HEK293 (cell line): ENCODE data around the gene SLC38A10.

Experiments
- CTCF ChIA-PET: fragments of 350-600 bp; formaldehyde crosslinking; extraction: SDS; loops from one replicate; lab custom pipeline; 2021; ENCODE audit warnings: antibody characterized with exemption; lab: Yijun Ruan, JAX
- POLR2A ChIA-PET: fragments of 300-600 bp; formaldehyde crosslinking; extraction: SDS; loops from one replicate; lab custom pipeline; 2020; ENCODE audit warnings: antibody characterized with exemption, inconsistent platforms; lab: Yijun Ruan, JAX
- H3K27ac ChIP-seq: fragments of 200-500 bp; sonication (Bioruptor generic); 2 replicates; pipeline ENCODE4 v1.5.1; 2014; ENCODE audit warnings: low read depth, low read length, control low read depth, inconsistent platforms; ENCODE audit errors: extremely low read depth
- H3K36me3 ChIP-seq, 2 experiments: fragments of 200-500 bp in 1 of 2; sonication (Bioruptor generic) in 1 of 2; 1 replicate in 1 of 2; 2 replicates in 1 of 2; pipeline ENCODE4 v1.5.1; 2014 to 2017; ENCODE audit warnings: inconsistent platforms in 2 of 2, low read length in 2 of 2; ENCODE audit not compliant: control insufficient read depth in 2 of 2, insufficient read depth in 1 of 2
- H3K4me1 ChIP-seq: fragments of 200-500 bp; sonication (Bioruptor generic); 2 replicates; pipeline ENCODE4 v1.5.1; 2014; ENCODE audit warnings: mild to moderate bottlenecking, low read length, inconsistent platforms; ENCODE audit not compliant: control insufficient read depth, insufficient read depth
- H3K4me3 ChIP-seq: 2 replicates; pipeline ENCODE4 v1.5.1; 2011; ENCODE audit warnings: low read depth, mild to moderate bottlenecking, control low read depth, low read length, moderate library complexity
- H3K9me3 ChIP-seq: fragments of 200-500 bp; sonication (Bioruptor generic); 2 replicates; pipeline ENCODE4 v1.5.1; 2014; ENCODE audit warnings: low read depth, low read length, inconsistent platforms; ENCODE audit not compliant: control insufficient read depth, insufficient read depth
- AEBP2 ChIP-seq: fragments of 450-650 bp; formaldehyde crosslinking; IDR thresholded peaks from 2 replicates; pipeline ENCODE4 v1.5.1; 2016; ENCODE audit warnings: missing biosample characterization, missing genetic modification characterization, borderline replicate concordance
- CTCF ChIP-seq: fragments of 450-650 bp; formaldehyde crosslinking; IDR thresholded peaks from 2 replicates; pipeline ENCODE4 v1.5.1; 2016; ENCODE audit warnings: missing biosample characterization, missing genetic modification characterization
- GFI1B ChIP-seq: fragments of 450-650 bp; formaldehyde crosslinking; IDR thresholded peaks from 2 replicates; pipeline ENCODE4 v1.5.1; 2016; ENCODE audit warnings: missing biosample characterization, missing genetic modification characterization
- GLIS2 ChIP-seq: fragments of 450-650 bp; formaldehyde crosslinking; IDR thresholded peaks from 2 replicates; pipeline ENCODE4 v1.5.1; 2016; ENCODE audit warnings: missing biosample characterization, missing genetic modification characterization
- KLF1 ChIP-seq: fragments of 450-650 bp; formaldehyde crosslinking; IDR thresholded peaks from 2 replicates; pipeline ENCODE4 v1.5.1; 2016; ENCODE audit warnings: missing biosample characterization, missing genetic modification characterization
- KLF8 ChIP-seq: fragments of 450-650 bp; formaldehyde crosslinking; IDR thresholded peaks from 2 replicates; pipeline ENCODE4 v1.5.1; 2016; ENCODE audit warnings: missing biosample characterization, missing genetic modification characterization
- PRDM4 ChIP-seq: fragments of 450-650 bp; formaldehyde crosslinking; IDR thresholded peaks from 2 replicates; pipeline ENCODE4 v1.5.1; 2017; ENCODE audit warnings: missing biosample characterization, missing genetic modification characterization
- TRIM28 ChIP-seq: IDR thresholded peaks from 2 replicates; pipeline ENCODE4 v1.6.1; 2011; ENCODE audit warnings: low read length, control low read depth, borderline replicate concordance
- ZNF155 ChIP-seq: fragments of 450-650 bp; formaldehyde crosslinking; IDR thresholded peaks from 2 replicates; pipeline ENCODE4 v1.5.1; 2016; ENCODE audit warnings: missing biosample characterization, missing genetic modification characterization
- ZNF354C ChIP-seq: fragments of 450-650 bp; formaldehyde crosslinking; IDR thresholded peaks from 2 replicates; pipeline ENCODE4 v1.5.1; 2016; ENCODE audit warnings: missing biosample characterization, missing genetic modification characterization, low read depth, borderline replicate concordance
- ZNF37A ChIP-seq: fragments of 450-650 bp; IDR thresholded peaks from 2 replicates; pipeline ENCODE4 v1.5.1; 2018; ENCODE audit warnings: missing biosample characterization, missing genetic modification characterization
- ZNF510 ChIP-seq: fragments of 450-650 bp; formaldehyde crosslinking; IDR thresholded peaks from 2 replicates; pipeline ENCODE4 v1.5.1; 2018; ENCODE audit warnings: mild to moderate bottlenecking, missing genetic modification characterization, missing biosample characterization; ENCODE audit not compliant: insufficient replicate concordance
- ZNF513 ChIP-seq: fragments of 450-650 bp; IDR thresholded peaks from 2 replicates; pipeline ENCODE4 v1.5.1; 2018; ENCODE audit warnings: missing biosample characterization, missing genetic modification characterization
- ZNF664 ChIP-seq: fragments of 450-650 bp; formaldehyde crosslinking; IDR thresholded peaks from 2 replicates; pipeline ENCODE4 v1.5.1; 2016; ENCODE audit warnings: missing biosample characterization, missing genetic modification characterization
- ZNF785 ChIP-seq: fragments of 450-650 bp; formaldehyde crosslinking; IDR thresholded peaks from 2 replicates; pipeline ENCODE4 v1.5.1; 2016; ENCODE audit warnings: missing biosample characterization, missing genetic modification characterization
- ZNF792 ChIP-seq: fragments of 450-650 bp; formaldehyde crosslinking; IDR thresholded peaks from 2 replicates; pipeline ENCODE4 v1.5.1; 2016; ENCODE audit warnings: missing biosample characterization, missing genetic modification characterization
- TF ChIP-seq, protein P1 (sequence below): fragments of 450-650 bp; formaldehyde crosslinking; IDR thresholded peaks from 2 replicates; pipeline ENCODE4 v1.5.1; 2016; ENCODE audit warnings: missing biosample characterization, missing genetic modification characterization, borderline replicate concordance

SLC38A10 gene

GRCh38 chr17:81251094-81251708, 43.9 kb downstream of the SLC38A10 start (continued):
- no peak for TF ChIP-seq ZNF354C (tag by site-specific recombination)
- 0 out of 2 replicates have a peak, but pooled peaks have one; percentile 14 for TF ChIP-seq GLIS2 (tag by site-specific recombination)
- TF ChIP-seq KLF1 (tag by site-specific recombination), result peak; percentile 68
- no peak for TF ChIP-seq ZNF664 (tag by site-specific recombination)

DNA sequence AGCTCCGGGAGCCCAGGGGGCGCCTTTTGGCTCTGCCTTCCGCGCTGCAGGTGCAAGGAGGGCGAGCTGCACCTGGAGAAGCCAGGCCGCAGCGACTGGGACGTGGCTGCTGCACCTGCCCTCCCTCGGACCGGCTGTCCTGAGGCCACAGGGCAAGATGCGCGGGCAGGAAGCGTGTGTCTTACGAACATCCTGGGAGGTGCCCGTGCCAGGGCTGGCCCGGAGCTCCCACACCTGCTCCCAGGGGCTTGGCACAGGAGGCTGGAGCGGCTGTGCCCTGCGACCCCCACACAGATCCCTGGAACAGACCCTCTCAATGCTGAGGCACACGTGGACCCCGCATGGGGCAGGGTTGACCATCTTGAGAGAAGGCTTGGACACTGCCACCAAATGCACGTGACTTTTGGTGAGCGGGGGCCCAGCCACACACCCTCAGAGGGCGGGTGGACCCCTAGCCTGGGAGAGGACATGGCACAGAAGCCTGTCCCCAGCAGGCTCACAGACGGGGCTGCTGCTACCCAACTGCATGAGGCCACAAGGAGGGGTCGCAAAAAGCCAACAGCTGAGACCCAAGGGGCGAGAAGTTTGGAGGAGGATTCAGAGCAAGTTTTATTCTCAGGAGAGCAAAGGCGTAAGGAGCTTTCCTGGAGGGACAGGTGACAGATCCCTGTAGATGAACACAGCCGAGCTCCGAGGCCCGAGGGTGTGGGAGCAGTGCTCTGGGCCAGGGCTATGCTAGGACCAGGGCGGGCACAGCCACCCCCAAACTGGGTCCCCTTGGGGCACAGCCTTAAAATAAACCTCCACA, 44.6 kb downstream of the SLC38A10 start:
- no peak overlapping the region for H3K27ac ChIP-seq
- peaks cover 0 to 51% of the 10 kb centered on the region in 2 experiments; a peak in 2 of 3 replicates for H3K36me3 ChIP-seq
- CTCF ChIA-PET, result interaction anchor here (0.6 to 1.5 kb wide), 3 partner anchors 234 to 351 kb away, joined by 3 to 7 read pairs (median 6); no protein-coding TSS in a partner anchor
- H3K9me3 ChIP-seq, result no peaks in the 10 kb centered on the region
- peaks cover 4% of the 10 kb centered on the region; the same call in 1 of the 2 replicates for H3K4me1 ChIP-seq
- POLR2A ChIA-PET, result interaction anchor here (1.4 kb wide), 1 partner anchor 9 kb away, joined by 4 read pairs; no protein-coding TSS in a partner anchor
- TF ChIP-seq ZNF792 (tag by site-specific recombination), result no peak
- no peak for TF ChIP-seq ZNF513 (tag by site-specific recombination)
- TF ChIP-seq GFI1B (tag by site-specific recombination), result no peak
- TF ChIP-seq ZNF155 (tag by site-specific recombination), result no peak
- no peak for TF ChIP-seq ZNF785 (tag by site-specific recombination)
- TF ChIP-seq ZNF510 (tag by site-specific recombination), result no peak
- no peak for TF ChIP-seq CTCF (tag by site-specific recombination)
- no peak for TF ChIP-seq AEBP2
- TF ChIP-seq TRIM28, result no peak
- TF ChIP-seq KLF8, result no peak
- TF ChIP-seq PRDM4, result no peak
- TF ChIP-seq, protein P1, sequence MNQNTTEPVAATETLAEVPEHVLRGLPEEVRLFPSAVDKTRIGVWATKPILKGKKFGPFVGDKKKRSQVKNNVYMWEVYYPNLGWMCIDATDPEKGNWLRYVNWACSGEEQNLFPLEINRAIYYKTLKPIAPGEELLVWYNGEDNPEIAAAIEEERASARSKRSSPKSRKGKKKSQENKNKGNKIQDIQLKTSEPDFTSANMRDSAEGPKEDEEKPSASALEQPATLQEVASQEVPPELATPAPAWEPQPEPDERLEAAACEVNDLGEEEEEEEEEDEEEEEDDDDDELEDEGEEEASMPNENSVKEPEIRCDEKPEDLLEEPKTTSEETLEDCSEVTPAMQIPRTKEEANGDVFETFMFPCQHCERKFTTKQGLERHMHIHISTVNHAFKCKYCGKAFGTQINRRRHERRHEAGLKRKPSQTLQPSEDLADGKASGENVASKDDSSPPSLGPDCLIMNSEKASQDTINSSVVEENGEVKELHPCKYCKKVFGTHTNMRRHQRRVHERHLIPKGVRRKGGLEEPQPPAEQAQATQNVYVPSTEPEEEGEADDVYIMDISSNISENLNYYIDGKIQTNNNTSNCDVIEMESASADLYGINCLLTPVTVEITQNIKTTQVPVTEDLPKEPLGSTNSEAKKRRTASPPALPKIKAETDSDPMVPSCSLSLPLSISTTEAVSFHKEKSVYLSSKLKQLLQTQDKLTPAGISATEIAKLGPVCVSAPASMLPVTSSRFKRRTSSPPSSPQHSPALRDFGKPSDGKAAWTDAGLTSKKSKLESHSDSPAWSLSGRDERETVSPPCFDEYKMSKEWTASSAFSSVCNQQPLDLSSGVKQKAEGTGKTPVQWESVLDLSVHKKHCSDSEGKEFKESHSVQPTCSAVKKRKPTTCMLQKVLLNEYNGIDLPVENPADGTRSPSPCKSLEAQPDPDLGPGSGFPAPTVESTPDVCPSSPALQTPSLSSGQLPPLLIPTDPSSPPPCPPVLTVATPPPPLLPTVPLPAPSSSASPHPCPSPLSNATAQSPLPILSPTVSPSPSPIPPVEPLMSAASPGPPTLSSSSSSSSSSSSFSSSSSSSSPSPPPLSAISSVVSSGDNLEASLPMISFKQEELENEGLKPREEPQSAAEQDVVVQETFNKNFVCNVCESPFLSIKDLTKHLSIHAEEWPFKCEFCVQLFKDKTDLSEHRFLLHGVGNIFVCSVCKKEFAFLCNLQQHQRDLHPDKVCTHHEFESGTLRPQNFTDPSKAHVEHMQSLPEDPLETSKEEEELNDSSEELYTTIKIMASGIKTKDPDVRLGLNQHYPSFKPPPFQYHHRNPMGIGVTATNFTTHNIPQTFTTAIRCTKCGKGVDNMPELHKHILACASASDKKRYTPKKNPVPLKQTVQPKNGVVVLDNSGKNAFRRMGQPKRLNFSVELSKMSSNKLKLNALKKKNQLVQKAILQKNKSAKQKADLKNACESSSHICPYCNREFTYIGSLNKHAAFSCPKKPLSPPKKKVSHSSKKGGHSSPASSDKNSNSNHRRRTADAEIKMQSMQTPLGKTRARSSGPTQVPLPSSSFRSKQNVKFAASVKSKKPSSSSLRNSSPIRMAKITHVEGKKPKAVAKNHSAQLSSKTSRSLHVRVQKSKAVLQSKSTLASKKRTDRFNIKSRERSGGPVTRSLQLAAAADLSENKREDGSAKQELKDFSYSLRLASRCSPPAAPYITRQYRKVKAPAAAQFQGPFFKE (tag by site-specific recombination), result no peak
- TF ChIP-seq ZNF37A, result no peak
- TF ChIP-seq, all 188 proteins: peak for 0
- no peak overlapping the region for H3K4me3 ChIP-seq
